HCT116 (cell line): ENCODE measurements around the gene PRMT1.
A peak's percentile ranks its signal among the peaks of the same experiment; 100 is the strongest.

Source experiments
- EZH2phosphoT487 ChIP-seq: fragments of 200-600 bp; IDR thresholded peaks from 2 replicates; pipeline ENCODE4 v1.6.1; 2018; ENCODE audit warnings: antibody characterized with exemption, borderline replicate concordance
- POLR2AphosphoS5 ChIP-seq: IDR thresholded peaks from 2 replicates; pipeline ENCODE4 v1.6.1; 2011; ENCODE audit warnings: mild to moderate bottlenecking, low read depth, low read length, moderate library complexity
- TF ChIP-seq, protein P1 (sequence below), 3 experiments: fragments of 200-600 bp in 1 of 3; sonication (generic) in 1 of 3; IDR thresholded peaks in 2 of 3; conservative IDR thresholded peaks in 1 of 3; 2 replicates each; pipeline ENCODE4 v1.5.1; 2012 to 2017; ENCODE audit warnings: low read depth in 2 of 3, low read length in 2 of 3, antibody characterized with exemption in 1 of 3, borderline replicate concordance in 1 of 3, control low read depth in 1 of 3, mild to moderate bottlenecking in 1 of 3, mixed read lengths in 1 of 3, mixed run types in 1 of 3, moderate library complexity in 1 of 3; ENCODE audit not compliant: insufficient read depth in 1 of 3
- TF ChIP-seq, protein P2 (sequence below): IDR thresholded peaks from 2 replicates; pipeline ENCODE4 v1.6.1; 2012; ENCODE audit warnings: low read depth
- TF ChIP-seq, protein P3 (sequence below): IDR thresholded peaks from 2 replicates; pipeline ENCODE4 v1.6.1; 2011; ENCODE audit warnings: mild to moderate bottlenecking, low read length, moderate library complexity; ENCODE audit not compliant: insufficient replicate concordance; ENCODE audit errors: extremely low read depth

DNA sequence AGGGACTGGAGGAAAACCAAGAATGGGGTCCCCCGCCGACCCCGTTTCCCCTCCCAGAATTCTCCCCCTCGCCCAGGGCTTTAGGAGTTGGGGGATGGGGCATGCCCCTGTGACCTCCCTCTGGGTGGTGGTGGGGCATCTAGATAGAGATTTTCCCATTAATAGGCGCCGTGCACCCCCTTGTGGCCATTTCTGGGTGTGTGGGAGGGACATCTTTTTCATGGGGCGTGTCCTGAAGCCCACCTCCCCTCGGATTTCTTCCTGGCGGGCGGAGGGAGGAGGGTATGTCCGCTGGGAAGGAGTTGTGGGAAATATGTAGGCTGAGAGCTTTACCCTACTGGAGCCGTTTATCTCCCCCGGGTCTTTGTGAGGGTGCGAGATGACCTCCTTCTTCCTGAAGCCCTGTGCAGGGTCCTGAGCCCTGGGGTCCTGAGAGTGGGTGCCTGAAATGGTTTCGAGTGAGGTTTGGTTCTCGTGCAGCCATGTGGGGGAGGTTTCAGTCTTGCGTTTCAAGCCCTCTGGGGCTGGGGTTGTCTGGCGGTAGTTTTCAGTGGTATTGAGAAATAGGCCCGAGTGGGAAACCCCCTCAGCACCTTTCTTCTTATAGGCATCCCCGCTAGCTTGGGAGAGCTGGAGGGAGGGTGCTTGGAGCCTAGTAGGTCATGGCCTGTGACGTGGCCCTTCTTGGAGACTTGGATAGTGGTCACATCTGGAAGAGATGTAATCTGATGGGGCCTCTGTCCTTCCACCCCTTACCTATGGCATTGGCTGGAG is 1.0 kb downstream of the PRMT1 start:
- TF ChIP-seq EZH2phosphoT487 (no peak), POLR2AphosphoS5 (no peak)
- TF ChIP-seq, protein P1, sequence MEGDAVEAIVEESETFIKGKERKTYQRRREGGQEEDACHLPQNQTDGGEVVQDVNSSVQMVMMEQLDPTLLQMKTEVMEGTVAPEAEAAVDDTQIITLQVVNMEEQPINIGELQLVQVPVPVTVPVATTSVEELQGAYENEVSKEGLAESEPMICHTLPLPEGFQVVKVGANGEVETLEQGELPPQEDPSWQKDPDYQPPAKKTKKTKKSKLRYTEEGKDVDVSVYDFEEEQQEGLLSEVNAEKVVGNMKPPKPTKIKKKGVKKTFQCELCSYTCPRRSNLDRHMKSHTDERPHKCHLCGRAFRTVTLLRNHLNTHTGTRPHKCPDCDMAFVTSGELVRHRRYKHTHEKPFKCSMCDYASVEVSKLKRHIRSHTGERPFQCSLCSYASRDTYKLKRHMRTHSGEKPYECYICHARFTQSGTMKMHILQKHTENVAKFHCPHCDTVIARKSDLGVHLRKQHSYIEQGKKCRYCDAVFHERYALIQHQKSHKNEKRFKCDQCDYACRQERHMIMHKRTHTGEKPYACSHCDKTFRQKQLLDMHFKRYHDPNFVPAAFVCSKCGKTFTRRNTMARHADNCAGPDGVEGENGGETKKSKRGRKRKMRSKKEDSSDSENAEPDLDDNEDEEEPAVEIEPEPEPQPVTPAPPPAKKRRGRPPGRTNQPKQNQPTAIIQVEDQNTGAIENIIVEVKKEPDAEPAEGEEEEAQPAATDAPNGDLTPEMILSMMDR (IDR thresholded peaks at IDR 0.05 in 2 of 3, conservative IDR thresholded peaks at IDR 0.05 in 1 of 3; ENCODE audit: borderline replicate concordance in 1 of 3, insufficient read depth in 1 of 3, low read depth in 2 of 3, low read length in 2 of 3) = peak; percentile 56 to 79 (median 67); a peak in 5 of 6 replicates
- TF ChIP-seq, protein P2, sequence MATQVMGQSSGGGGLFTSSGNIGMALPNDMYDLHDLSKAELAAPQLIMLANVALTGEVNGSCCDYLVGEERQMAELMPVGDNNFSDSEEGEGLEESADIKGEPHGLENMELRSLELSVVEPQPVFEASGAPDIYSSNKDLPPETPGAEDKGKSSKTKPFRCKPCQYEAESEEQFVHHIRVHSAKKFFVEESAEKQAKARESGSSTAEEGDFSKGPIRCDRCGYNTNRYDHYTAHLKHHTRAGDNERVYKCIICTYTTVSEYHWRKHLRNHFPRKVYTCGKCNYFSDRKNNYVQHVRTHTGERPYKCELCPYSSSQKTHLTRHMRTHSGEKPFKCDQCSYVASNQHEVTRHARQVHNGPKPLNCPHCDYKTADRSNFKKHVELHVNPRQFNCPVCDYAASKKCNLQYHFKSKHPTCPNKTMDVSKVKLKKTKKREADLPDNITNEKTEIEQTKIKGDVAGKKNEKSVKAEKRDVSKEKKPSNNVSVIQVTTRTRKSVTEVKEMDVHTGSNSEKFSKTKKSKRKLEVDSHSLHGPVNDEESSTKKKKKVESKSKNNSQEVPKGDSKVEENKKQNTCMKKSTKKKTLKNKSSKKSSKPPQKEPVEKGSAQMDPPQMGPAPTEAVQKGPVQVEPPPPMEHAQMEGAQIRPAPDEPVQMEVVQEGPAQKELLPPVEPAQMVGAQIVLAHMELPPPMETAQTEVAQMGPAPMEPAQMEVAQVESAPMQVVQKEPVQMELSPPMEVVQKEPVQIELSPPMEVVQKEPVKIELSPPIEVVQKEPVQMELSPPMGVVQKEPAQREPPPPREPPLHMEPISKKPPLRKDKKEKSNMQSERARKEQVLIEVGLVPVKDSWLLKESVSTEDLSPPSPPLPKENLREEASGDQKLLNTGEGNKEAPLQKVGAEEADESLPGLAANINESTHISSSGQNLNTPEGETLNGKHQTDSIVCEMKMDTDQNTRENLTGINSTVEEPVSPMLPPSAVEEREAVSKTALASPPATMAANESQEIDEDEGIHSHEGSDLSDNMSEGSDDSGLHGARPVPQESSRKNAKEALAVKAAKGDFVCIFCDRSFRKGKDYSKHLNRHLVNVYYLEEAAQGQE = no peak
- TF ChIP-seq, protein P3, sequence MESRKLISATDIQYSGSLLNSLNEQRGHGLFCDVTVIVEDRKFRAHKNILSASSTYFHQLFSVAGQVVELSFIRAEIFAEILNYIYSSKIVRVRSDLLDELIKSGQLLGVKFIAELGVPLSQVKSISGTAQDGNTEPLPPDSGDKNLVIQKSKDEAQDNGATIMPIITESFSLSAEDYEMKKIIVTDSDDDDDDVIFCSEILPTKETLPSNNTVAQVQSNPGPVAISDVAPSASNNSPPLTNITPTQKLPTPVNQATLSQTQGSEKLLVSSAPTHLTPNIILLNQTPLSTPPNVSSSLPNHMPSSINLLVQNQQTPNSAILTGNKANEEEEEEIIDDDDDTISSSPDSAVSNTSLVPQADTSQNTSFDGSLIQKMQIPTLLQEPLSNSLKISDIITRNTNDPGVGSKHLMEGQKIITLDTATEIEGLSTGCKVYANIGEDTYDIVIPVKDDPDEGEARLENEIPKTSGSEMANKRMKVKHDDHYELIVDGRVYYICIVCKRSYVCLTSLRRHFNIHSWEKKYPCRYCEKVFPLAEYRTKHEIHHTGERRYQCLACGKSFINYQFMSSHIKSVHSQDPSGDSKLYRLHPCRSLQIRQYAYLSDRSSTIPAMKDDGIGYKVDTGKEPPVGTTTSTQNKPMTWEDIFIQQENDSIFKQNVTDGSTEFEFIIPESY = no peak
